Subcutaneous adipose tissue (tissue), 4 donors: ENCODE results near the gene RAB6B. TPM values are rescaled to one million over a fixed set of nuclear protein-coding genes. Genes with fewer than 3 reads are reported as not detected.

Source experiments
- total RNA-seq, 4 donors: library from RNA; depleted of rRNA; stranded (reverse); fragments of >200 nt; gene quantifications; one replicate each; pipeline ENCODE4 v1.1.0, GENCODE V29; 2016
- TF ChIP-seq, protein P1 (sequence below): fragments of 450-650 bp; IDR thresholded peaks from one replicate; pipeline ENCODE4 v1.5.1; 2016; ENCODE audit warnings: low read depth, mild to moderate bottlenecking, control low read depth, antibody characterized with exemption, moderate library complexity

Gene RAB6B
- total RNA-seq, 4 donors from 2014 or later, result 5.5 to 14.2 (median 6.1) TPM

DNA sequence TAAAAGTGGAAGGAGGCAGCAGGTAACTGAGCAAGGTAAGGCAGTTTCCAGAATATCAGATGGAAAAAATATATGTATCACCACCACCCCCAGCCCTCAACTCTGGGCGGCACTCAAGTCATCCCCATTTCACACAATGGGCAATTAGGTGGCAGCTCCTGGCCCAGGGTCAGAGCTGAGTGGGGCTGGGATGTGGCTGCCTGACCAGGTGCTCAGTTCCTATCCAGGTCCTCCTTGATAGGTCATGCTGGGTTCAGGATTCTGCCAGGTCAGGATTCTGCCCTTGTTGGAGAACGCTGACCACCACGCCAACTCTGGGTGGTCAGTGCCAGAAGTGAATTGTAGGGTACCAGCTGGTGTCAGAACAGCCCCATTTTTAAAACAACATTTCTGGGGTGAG lies 29.5 kb downstream of the RAB6B start:
- TF ChIP-seq, protein P1, sequence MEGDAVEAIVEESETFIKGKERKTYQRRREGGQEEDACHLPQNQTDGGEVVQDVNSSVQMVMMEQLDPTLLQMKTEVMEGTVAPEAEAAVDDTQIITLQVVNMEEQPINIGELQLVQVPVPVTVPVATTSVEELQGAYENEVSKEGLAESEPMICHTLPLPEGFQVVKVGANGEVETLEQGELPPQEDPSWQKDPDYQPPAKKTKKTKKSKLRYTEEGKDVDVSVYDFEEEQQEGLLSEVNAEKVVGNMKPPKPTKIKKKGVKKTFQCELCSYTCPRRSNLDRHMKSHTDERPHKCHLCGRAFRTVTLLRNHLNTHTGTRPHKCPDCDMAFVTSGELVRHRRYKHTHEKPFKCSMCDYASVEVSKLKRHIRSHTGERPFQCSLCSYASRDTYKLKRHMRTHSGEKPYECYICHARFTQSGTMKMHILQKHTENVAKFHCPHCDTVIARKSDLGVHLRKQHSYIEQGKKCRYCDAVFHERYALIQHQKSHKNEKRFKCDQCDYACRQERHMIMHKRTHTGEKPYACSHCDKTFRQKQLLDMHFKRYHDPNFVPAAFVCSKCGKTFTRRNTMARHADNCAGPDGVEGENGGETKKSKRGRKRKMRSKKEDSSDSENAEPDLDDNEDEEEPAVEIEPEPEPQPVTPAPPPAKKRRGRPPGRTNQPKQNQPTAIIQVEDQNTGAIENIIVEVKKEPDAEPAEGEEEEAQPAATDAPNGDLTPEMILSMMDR, result no peak

DNA sequence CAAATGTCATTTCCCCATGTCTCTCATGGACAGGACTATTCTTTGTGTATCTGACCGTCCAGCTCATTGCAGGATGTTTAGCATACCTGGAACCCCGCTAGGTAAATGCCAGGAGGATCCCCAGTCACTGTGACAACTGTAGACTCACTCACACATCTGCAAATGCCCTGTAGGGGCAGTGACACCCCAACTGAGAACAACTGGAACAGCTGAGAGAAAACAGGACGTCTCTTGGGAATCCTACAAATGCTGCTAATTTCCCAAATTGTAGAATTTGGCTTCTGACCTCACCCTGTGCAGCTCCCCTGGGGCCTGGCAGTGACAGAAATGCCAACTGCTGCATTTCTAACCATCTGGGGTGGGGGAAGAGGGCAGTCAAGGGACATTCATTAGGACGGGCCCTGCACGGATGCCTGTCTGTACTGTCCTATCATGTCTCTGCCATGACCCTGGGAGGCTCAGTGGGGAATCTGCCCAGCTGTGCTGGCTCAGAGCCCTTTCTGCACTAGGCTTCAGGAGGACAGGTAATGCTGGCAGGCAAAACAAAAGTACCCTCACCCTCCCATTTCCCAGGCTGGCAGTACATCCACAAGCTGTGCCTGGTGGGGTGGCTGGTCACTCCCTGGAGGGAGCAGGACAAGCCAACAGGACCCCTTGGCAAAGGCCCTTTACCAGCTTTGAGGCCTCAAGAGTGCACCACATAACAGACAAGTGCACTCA lies 30.4 kb downstream of the RAB6B start:
- TF ChIP-seq, protein P1, result no peak

DNA sequence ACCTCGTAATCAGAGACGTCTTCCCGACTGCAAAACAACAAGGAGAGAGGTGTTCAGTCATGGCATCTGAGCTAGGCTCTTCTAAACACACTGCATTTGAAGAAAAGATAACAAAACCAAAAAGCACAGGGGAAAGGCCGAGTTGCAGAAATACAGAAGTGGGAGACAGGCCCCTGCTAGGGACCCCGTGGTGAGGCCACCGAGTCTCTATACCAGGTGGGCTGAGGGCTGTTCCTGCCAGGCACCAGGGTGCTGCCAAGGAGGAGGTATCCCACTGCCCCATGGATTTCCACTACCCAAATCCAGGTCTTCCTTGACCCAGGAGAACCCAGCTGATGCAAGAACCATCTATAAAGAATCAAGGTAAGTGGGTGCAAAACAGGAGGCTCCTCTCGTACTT lies 31.1 kb downstream of the RAB6B start:
- TF ChIP-seq, protein P1, result no peak

DNA sequence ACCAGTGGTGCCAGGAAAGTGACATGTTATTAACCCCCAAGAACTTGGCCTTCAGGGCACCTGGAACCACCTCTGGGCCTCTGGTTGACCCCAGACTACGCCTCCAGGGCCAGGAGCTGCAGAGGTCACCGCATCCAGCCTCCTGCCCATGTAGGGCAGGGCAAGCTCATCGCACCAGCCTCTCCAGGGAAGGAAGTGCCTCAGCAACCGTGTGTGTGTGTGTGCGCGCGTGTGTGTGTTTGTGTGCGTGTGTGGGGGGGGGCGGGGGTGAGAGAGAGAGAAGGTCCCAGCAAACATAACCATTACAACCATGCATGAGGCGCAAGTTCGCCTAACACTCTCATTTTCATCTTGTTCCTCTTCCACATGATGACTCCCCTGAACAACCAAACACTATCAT lies 31.8 kb downstream of the RAB6B start:
- TF ChIP-seq, protein P1, result no peak

DNA sequence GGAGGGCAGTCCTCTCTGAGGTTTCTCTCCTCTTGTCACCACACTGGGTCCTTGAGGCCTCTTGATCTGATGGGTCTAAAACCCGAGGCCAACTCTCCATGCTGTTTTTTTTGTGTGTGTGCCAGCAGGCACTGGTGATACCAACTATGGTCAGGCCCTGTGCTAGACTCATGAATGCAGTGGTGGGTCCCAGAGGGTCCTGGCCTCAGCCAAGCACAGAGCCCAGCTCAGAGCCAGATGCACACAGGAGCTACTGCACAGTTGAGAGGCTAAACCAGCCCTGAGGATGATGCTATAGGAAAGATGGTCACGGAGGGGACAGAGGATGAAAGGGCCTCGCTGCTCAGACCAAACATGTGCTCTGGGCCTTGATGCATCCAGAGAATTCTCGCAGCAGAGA lies 33.5 kb downstream of the RAB6B start:
- TF ChIP-seq, protein P1, result no peak

DNA sequence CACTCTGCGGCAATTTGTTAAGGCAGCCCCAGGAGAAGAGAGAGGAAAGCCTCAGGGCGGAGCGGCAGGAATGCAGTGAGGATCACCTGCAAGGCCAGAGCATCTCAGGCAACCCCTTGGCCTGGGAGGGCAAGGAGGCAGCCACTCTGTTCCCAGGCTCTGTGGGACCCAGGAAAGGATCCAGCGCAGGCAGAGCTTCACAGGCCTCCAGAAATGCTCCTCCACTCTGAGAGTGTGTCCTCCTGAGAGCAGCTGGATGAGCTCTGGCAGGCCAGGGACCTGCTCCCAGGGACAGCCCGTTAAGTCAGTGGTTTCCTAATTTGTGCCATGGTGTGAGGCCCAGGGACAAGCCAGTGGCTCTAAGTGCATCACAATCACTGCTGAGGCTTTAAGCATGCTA lies 35.2 kb downstream of the RAB6B start:
- TF ChIP-seq, protein P1, result no peak

DNA sequence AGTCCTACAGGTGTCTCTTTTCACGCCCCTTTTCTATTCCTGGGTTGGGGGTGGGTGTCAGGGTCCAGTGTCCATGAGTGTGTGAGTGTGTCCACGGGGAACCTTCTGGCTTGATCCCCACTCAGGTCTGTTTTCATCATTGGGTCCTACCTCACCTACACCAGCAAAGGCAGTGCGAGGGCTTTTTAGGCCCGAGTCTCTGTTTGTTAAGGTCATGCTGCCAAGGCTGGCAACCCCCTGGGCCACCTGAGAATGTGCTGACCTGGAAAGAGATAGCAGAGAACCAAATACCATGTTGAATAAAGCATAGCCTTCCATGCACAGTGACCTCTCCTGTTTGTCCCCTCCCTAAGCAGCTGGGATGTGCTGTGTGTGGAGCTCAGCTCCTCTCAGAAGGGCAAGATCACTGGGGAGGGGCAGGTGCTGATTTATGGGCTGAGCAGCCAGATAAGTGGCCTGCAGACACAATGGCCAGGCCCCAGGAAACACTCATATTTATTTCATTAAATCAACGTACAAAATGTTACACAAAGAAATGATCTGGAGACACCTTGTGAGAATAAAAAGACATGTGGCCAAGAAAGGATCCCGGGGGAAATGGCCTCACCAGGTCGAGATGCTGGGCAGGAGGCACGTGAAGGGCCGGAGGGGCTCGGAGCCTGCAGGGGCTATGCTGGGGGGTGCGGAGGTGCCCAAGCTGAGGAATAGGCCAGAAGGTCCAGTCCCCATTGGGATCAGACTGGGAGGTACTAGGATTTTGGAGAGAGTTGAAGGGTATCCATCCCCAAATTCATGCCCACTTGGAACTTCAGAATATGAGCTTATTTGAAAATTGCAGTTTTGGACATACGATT lies 36.1 kb downstream of the RAB6B start:
- TF ChIP-seq, protein P1, result no peak
